ENCODE measurements around the gene TPRKB.
"Not testable (repeated sequence)": the region's sequence is repeated elsewhere in the genome, so short reads cannot be mapped to it uniquely, and the experiment has no call there.

TPRKB gene

DNA sequence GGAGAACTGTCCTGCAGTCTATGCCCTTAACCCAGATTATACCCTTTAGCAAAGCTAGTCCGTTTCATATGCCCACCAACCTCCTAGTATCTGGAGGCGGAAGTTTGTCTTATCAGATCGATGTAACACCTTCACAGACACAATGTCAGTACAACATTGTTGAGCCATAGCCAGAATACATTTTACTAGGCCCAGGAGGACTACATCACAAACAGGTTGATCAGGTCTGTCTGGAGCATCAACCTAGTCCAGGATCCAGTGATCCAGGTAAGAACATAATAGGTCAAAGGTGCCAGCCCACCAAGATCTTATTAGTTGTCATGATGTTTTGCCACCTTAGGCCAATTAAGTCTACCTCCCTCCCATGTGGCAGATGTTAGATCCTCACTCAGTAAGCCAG, 2.0 kb upstream of the TPRKB start:
- no peak for DNase-seq (ENCODE audit: low spot score)

- DNase-seq (ENCODE audit: low spot score) = no peak
Observed at GRCh38 chr2:73736378-73736777, 767 bp downstream of the TPRKB start.

GRCh38 chr2:73730810-73731209, 6.3 kb downstream of the TPRKB start:
- no peak for DNase-seq (ENCODE audit: low spot score)

- DNase-seq (ENCODE audit: low spot score) = no peak
Observed at GRCh38 chr2:73728711-73729110, 8.4 kb downstream of the TPRKB start.

GRCh38 chr2:73728043-73728442, 9.1 kb downstream of the TPRKB start:
- no peak for DNase-seq (ENCODE audit: low spot score)

- not testable (repeated sequence) for DNase-seq (ENCODE audit: low spot score)
Observed at GRCh38 chr2:73726657-73727056, 10.5 kb downstream of the TPRKB start.

DNA sequence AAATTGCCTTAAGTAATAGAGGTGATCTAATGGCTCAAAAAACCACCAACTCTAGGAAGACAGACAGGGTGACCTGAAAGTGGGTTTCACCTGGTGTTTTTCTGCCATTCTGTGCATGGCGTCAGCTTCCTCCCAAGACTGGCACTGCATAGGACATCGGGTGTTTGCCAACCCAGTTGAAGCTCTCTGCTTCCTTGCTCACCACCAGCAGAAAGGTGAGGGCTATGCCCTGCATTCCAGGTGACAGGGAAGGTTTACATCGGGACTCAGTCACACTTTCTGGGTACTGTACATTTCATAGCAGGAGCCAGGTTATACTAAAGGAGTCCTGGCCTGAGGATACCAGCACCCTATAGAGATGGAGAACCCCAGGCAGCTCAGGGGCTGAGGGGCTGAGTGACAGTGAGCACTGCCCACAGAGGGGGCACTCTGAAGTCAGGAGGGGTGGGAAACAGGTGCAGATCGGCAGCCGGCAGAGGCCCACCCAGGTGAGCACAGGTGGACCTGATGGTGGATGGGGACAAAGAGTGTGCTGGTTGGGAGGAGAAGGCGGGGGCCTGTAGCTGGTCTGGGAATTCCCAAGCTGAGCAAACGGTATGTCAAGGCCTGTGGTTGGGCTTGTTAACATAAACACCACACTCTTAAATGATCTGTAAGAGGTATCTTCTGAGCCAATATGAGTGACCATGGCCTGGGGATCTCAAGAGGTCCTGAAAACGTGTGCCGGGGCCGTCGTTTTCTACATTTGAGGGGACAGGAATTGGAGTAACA, 18.1 kb downstream of the TPRKB start:
- DNase-seq (ENCODE audit: low spot score) = no peak

DNA sequence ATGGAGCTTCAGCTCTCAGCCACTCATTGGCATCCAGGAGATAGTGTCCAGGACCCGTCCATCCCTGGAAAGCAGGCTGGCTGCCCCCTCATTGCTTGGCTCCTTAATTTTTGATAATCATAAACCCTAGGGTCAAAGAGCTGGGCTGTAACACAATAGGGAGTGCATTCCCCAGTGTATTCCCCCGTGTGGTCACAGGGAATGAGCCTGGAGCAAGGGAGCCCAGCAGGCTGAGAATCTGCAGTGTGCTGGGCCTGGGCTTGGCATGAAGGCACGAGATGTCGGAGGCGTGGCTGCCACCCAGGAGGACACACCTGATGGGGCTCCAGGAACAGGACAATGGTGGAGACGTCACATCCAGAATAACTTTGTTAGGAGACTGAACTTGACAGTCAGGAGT, 18.7 kb downstream of the TPRKB start:
- DNase-seq (ENCODE audit: low spot score) = no peak

DNA sequence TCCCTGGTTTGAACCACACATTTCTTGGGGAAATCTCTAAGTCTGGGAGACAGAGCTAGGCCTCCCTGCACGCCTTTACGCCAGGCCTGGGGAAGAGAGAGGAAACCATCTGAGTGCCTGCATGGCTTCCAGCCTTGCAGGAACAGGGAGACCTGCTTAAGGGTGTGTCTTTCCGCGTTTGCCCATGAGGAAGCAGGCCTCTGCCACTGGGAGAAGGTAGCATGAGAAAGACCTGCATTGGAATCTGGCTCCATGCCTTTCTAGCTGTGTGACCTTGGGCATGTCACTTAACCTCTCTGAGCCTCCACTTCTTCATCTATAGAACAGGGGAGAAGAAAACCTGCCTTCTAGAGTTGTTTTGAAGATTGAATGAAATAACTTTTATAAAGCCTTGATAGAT, 19.4 kb downstream of the TPRKB start:
- not testable (repeated sequence) for DNase-seq (ENCODE audit: low spot score)

- no peak for DNase-seq (ENCODE audit: low spot score)
Observed at GRCh38 chr2:73717251-73717606, 19.9 kb downstream of the TPRKB start.

DNA sequence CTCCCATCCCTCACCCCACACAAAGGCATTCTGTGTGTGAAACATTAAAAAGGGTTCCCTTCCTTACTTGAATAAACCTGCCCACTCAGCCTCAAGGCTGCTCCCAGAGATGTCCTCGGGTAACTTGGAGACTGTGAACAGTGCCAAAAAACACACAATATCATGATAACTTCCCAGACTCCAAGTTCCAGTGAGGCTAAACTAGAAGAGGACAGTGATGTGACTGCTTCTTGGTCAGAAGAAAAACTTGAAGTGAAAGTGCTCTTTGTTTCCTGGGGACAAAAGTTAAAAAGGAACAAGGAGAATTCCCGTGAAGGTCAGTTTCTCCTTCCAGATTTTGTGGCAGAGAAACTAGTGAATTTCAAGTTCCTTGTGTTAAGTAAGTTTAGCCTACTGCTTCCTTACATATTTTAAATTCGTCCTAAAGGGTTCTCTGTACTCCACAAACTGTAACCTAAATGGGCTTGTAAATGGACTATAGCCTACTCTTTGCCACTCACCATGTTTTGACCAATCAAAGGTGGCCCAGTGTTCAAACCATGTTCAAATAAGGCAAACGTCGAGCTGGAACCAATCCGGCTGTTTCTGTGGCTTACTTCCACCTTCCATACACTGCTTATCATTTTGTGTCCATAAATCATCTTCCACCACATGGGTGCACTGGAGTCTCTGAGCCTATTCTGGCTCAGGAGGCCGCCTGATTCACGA, 20.4 kb downstream of the TPRKB start:
- no peak for DNase-seq (ENCODE audit: low spot score)

GRCh38 chr2:73714091-73714490, 23.1 kb downstream of the TPRKB start:
- DNase-seq (ENCODE audit: low spot score) = no peak

- no peak for DNase-seq (ENCODE audit: low spot score)
Observed at GRCh38 chr2:73708527-73708926, 28.6 kb downstream of the TPRKB start.

- DNase-seq (ENCODE audit: low spot score) = no peak
Observed at GRCh38 chr2:73707636-73708035, 29.5 kb downstream of the TPRKB start.

DNA sequence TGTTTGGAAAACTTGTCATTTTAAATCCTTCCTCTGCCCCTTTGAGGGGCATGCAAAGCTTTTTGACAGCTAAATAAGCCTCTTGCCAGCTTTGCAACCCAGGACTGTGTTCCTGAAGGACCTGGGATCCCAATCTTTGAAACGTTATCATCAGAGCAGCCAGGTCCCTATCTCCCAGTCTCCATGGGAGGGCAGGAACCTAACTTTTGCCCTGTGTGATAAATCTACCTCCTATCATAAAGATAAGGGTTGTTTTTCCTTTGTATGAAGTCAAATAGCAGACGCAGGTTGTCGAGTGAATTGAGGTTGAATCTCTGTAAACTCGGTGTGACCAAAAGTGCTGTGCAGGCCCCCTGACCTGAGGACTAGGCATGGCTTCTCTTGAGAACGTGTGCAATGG, 30.1 kb downstream of the TPRKB start:
- no peak for DNase-seq (ENCODE audit: low spot score)

GRCh38 chr2:73705091-73705490, 32.1 kb downstream of the TPRKB start:
- no peak for DNase-seq (ENCODE audit: low spot score)

DNA sequence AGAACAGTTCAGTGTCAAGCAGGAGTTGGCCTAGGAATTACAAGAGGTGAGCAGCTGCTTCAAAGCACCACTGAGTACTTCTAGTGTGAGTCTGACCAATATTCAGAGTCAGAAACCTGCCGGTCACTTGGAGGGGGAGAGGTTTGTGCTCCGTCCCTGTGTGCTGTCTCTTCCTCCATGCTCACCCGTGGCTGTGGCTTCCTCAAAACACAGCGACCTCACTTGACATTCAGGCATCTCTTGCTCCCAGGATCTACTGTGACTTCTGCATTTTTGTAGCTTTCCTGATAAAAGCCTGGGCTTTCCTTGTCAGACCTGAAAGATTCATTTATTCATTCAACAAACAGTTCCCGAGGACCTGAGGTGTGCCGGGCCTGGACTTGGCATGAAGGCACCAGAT, 32.9 kb downstream of the TPRKB start:
- no peak for DNase-seq (ENCODE audit: low spot score)

GRCh38 chr2:73703675-73704074, 33.5 kb downstream of the TPRKB start:
- DNase-seq (ENCODE audit: low spot score) = no peak

- not testable (repeated sequence) for DNase-seq (ENCODE audit: low spot score)
Observed at GRCh38 chr2:73702852-73703493, 34.2 kb downstream of the TPRKB start.

- DNase-seq (ENCODE audit: low spot score) = no peak
Observed at GRCh38 chr2:73701968-73702665, 35.0 kb downstream of the TPRKB start.

DNA sequence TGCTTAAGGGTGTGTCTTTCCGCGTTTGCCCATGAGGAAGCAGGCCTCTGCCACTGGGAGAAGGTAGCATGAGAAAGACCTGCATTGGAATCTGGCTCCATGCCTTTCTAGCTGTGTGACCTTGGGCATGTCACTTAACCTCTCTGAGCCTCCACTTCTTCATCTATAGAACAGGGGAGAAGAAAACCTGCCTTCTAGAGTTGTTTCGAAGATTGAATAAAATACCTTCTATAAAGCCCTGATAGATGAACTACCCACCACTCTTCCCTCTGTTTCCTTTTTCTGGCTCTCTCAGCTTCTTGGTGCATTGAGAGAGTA, 35.7 kb downstream of the TPRKB start:
- DNase-seq (ENCODE audit: low spot score) = not testable (repeated sequence)

GRCh38 chr2:73700661-73701447, 36.3 kb downstream of the TPRKB start:
- no peak for DNase-seq (ENCODE audit: low spot score)
